K562 (cell line): Measurements from ENCODE around the gene MTG1. TPM values are rescaled to one million over a fixed set of nuclear protein-coding genes. Genes with fewer than 3 reads are reported as not detected.
A peak's percentile ranks its signal among the peaks of the same experiment; 100 is the strongest.

Source experiments
- ATAC-seq: fragments of 200-7000 bp; cut with Tn5 transposase; 3 replicates; pipeline ENCODE4 v1.9.1; 2020; ENCODE audit warnings: moderate library complexity
- BruUV-seq: library from RNA; stranded (reverse); fragments of 400-500 nt; replicated peaks from 2 replicates; lab custom pipeline; 2021; lab: Mats Ljungman, UMichigan
- CTCF ChIA-PET: fragments of 300-600 bp; formaldehyde crosslinking; extraction: SDS; loops from one replicate; lab custom pipeline; 2021; ENCODE audit warnings: low intra/inter-chr PET ratio; lab: Yijun Ruan, JAX
- POLR2A ChIA-PET: fragments of 300-600, 350-650 bp; sonication (Branson Sonifier 250); formaldehyde crosslinking; extraction: SDS; loops from one replicate; lab custom pipeline; 2021; ENCODE audit warnings: antibody characterized with exemption, inconsistent platforms; lab: Yijun Ruan, JAX
- DNase-seq, 4 experiments: peaks; one replicate each; pipeline versions ENCODE4 v3.0.0 to v3.0.0-alpha.2; 2011 to 2018; ENCODE audit warnings: low spot score in 3 of 4, mixed read lengths in 3 of 4; ENCODE audit errors: extremely low read depth in 1 of 4
- FAIRE-seq: peaks from 2 replicates; lab custom pipeline; 2011; peaks lifted over from hg19 to GRCh38; lab: Jason Lieb, UNC
- H2AFZ ChIP-seq: 2 replicates; pipeline ENCODE4 v1.6.0; 2011; ENCODE audit warnings: low read depth, low read length, control low read depth, inconsistent platforms
- H3K27ac ChIP-seq: fragments of 200-600 bp; 3 replicates; pipeline ENCODE4 v1.8.0; 2011; ENCODE audit warnings: low read depth, mild to moderate bottlenecking, control low read depth, inconsistent platforms, low read length, moderate library complexity, mixed read lengths; ENCODE audit errors: extremely low read depth
- H3K27me3 ChIP-seq, 2 experiments: fragments of 300-600 bp in 1 of 2; 2 replicates in 1 of 2; 3 replicates in 1 of 2; pipeline versions ENCODE4 v1.6.0 to v1.8.0; 2011; ENCODE audit warnings: inconsistent platforms in 2 of 2, low read length in 2 of 2, mild to moderate bottlenecking in 1 of 2, mixed read lengths in 1 of 2, moderate library complexity in 1 of 2; ENCODE audit not compliant: control insufficient read depth in 2 of 2, insufficient read depth in 2 of 2
- H3K36me3 ChIP-seq: fragments of 300-600 bp; 3 replicates; pipeline ENCODE4 v1.8.0; 2011; ENCODE audit warnings: mild to moderate bottlenecking, low read length, inconsistent platforms; ENCODE audit not compliant: control insufficient read depth, insufficient read depth
- H3K4me1 ChIP-seq, 2 experiments: fragments of 200-600 bp in 1 of 2; replicated peaks in 1 of 2; 2 replicates in 1 of 2; 3 replicates in 1 of 2; pipeline versions ENCODE4 v1.5.1 to v1.8.0; 2011; ENCODE audit warnings: inconsistent platforms in 2 of 2, low read length in 2 of 2, mild to moderate bottlenecking in 1 of 2, mixed read lengths in 1 of 2, moderate library complexity in 1 of 2; ENCODE audit not compliant: control insufficient read depth in 2 of 2, insufficient read depth in 2 of 2
- H3K4me2 ChIP-seq: 2 replicates; pipeline ENCODE4 v1.6.1; 2011; ENCODE audit warnings: low read length, control low read depth, inconsistent platforms, mixed read lengths; ENCODE audit not compliant: insufficient read depth
- H3K4me3 ChIP-seq: fragments of 200-600 bp; sonication (generic), shearing (Covaris generic); 2 replicates; pipeline ENCODE4 v1.5.1; 2016; ENCODE audit warnings: control low read depth, inconsistent platforms
- H3K79me2 ChIP-seq: fragments of 200-600 bp; 3 replicates; pipeline ENCODE4 v1.8.0; 2011; ENCODE audit warnings: low read length, inconsistent platforms; ENCODE audit not compliant: control insufficient read depth, insufficient read depth
- H3K9ac ChIP-seq, 2 experiments: 2 replicates each; pipeline versions ENCODE4 v1.6.0 to v1.6.1; 2011; ENCODE audit warnings: low read depth in 2 of 2, low read length in 2 of 2, control low read depth in 1 of 2, inconsistent platforms in 1 of 2, mild to moderate bottlenecking in 1 of 2, mixed read lengths in 1 of 2; ENCODE audit not compliant: insufficient read depth in 1 of 2
- H3K9me1 ChIP-seq: one replicate; pipeline ENCODE4 v1.6.0; 2011; ENCODE audit warnings: inconsistent platforms, mild to moderate bottlenecking, low read length, moderate library complexity; ENCODE audit not compliant: control insufficient read depth, insufficient read depth
- H3K9me3 ChIP-seq: replicated peaks from 2 replicates; pipeline ENCODE4 v1.5.1; 2011; ENCODE audit warnings: low read depth, low read length, inconsistent platforms; ENCODE audit not compliant: control insufficient read depth, insufficient read depth
- H4K20me1 ChIP-seq: replicated peaks from 2 replicates; pipeline ENCODE4 v1.6.1; 2011; ENCODE audit warnings: low read length, inconsistent platforms, mixed read lengths; ENCODE audit not compliant: control insufficient read depth, insufficient read depth
- GATAD2B ChIP-seq: fragments of 450-650 bp; IDR thresholded peaks from 2 replicates; pipeline ENCODE4 v1.6.1; 2017; ENCODE audit warnings: mild to moderate bottlenecking, borderline replicate concordance
- KLF13 ChIP-seq: fragments of 450-650 bp; IDR thresholded peaks from 2 replicates; pipeline ENCODE4 v1.6.1; 2016; ENCODE audit warnings: missing genetic modification characterization, low read depth, mild to moderate bottlenecking, missing compliant biosample characterization, moderate library complexity, borderline replicate concordance
- NFIC ChIP-seq: fragments of 450-650 bp; IDR thresholded peaks from 2 replicates; pipeline ENCODE4 v1.6.1; 2017; ENCODE audit warnings: mild to moderate bottlenecking, inconsistent platforms
- POLR2G ChIP-seq: fragments of 200-400 bp; formaldehyde crosslinking; IDR thresholded peaks from 2 replicates; pipeline ENCODE4 v1.6.1; 2017; ENCODE audit warnings: low read depth, mild to moderate bottlenecking, antibody characterized with exemption, low read length, moderate library complexity
- ZNF644 ChIP-seq: fragments of 200-800 bp; sonication (Bioruptor generic); IDR thresholded peaks from 2 replicates; pipeline ENCODE4 v1.6.1; 2016; ENCODE audit warnings: low read depth, missing genetic modification characterization, missing compliant biosample characterization
- ZNF79 ChIP-seq: fragments of 250-450 bp; sonication (Bioruptor Pico); IDR thresholded peaks from 2 replicates; pipeline ENCODE4 v1.4.0; 2020; ENCODE audit warnings: low read depth, mild to moderate bottlenecking, moderate library complexity
- WGBS: fragments of 100-300 bp; shearing (Covaris generic); methylation state at CpG from one replicate; pipeline ENCODE4 v1.1.6; 2016; ENCODE audit warnings: low coverage, mixed read lengths; ENCODE audit not compliant: insufficient coverage; ENCODE audit errors: missing lambda C conversion rate; 5-methylcytosine and 5-hydroxymethylcytosine counted together
- in situ Hi-C: fragments of 300-500 bp; cut with MboI; formaldehyde crosslinking; loops from 4 replicates; pipeline ENCODE4 v1.15.0; 2018; ENCODE audit warnings: inconsistent platforms, mixed read lengths
- intact Hi-C: fragments of 100-400 bp; cut with micrococcal nuclease; formaldehyde crosslinking; loops from 2 replicates; pipeline ENCODE4 v1.14.2; 2022
- polyA plus RNA-seq, 8 experiments: library from polyadenylated mRNA; depleted of rRNA in 4 of 8; stranded (reverse) in 5 of 8; unstranded in 3 of 8; fragments of >200 nt; fragmentation: Nextera tagmentation in 2 of 8; fragmentation: Illumina TruSeq in 1 of 8; extraction: Ambion mirVana in 2 of 8; extraction: Trizol in 1 of 8; gene quantifications; 2 replicates each; pipeline versions ENCODE4 v1.2.1 to v1.2.3, GENCODE V29; 2011 to 2014; ENCODE audit warnings: inconsistent platforms in 1 of 8, missing spikeins in 1 of 8
- total RNA-seq, 7 experiments: library from RNA; depleted of rRNA in 6 of 7; stranded (reverse); fragments of >200 nt in 6 of 7; fragmentation: Illumina TruSeq in 2 of 7; extraction: Trizol in 2 of 7; gene quantifications; 2 replicates each; pipeline versions ENCODE4 v1.2.1 to v1.2.3, GENCODE V29; 2011 to 2021; ENCODE audit warnings: low replicate concordance in 1 of 7

The MTG1 gene
- total and polyA plus RNA-seq, 9 of the 15 experiments (the other 6 are each of a cell fraction or from before 2014, with no cell fraction given), result 2.8 to 28.2 (median 15.4) TPM

DNA sequence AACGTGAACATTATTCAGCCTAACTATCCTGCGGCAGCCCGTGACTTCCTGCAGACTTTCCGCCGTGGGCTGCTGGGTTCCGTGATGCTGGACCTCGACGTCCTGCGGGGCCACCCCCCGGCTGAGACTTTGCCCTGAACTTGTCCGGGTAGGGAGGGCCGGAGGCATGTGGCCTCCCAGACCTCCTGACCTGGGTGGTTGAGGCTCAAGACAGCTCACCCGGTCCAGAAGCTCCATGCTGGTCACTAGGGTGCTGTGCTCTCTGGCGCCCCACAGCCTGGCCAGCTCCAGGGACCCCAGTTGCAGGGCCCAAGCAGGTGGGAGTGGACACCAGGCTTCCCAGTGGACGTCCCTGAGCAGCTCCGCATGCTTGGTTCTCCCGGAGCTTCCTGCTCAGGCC, 26.1 kb downstream of the MTG1 start:
- DNase-seq (no peak), ATAC-seq (no peak), FAIRE-seq (no peak)
- H3K9ac ChIP-seq, result no peak overlapping the region
- TF ChIP-seq ZNF79 (CRISPR knock-in tag) (no peak), POLR2G (peak; percentile 24; the same call in 1 of the 2 replicates), ZNF644 (no peak), GATAD2B (no peak)
- no peak overlapping the region for H3K4me3 ChIP-seq
- H4K20me1 ChIP-seq, result no peaks in the 10 kb centered on the region
- H3K4me2 ChIP-seq, result no peak overlapping the region
- no peaks in the 10 kb centered on the region for H3K4me1 ChIP-seq
- CTCF ChIA-PET, result no interaction called here
- no peaks in the 10 kb centered on the region for H3K36me3 ChIP-seq
- intact Hi-C loops (no loop called here), in situ Hi-C loops (no loop called here)
- H3K9me1 ChIP-seq, result no peaks in the 10 kb centered on the region
- 94% methylated on average over 11 of the region's 17 CpGs for WGBS
- H3K79me2 ChIP-seq, result no peaks in the 10 kb centered on the region
- BruUV-seq, result no TSS peak
- no peaks in the 10 kb centered on the region for H3K9me3 ChIP-seq
- POLR2A ChIA-PET, result interaction anchor here (1.2 kb wide), 1 partner anchor 18 kb away, joined by 3 read pairs; no protein-coding TSS in a partner anchor
- H2AFZ ChIP-seq, result no peak overlapping the region
- H3K27me3 ChIP-seq, result no peaks in the 10 kb centered on the region
- no peak overlapping the region for H3K27ac ChIP-seq

- ChIA-PET CTCF (no interaction called here), POLR2A (no interaction called here)
- H2AFZ ChIP-seq, result no peak overlapping the region
- no peaks in the 10 kb centered on the region for H3K9me1 ChIP-seq
- H3K27me3 ChIP-seq, result no peaks in the 10 kb centered on the region
- DNase-seq (no peak), ATAC-seq (no peak; the same call in 2 of the 3 replicates), FAIRE-seq (no peak)
- H3K9ac ChIP-seq, result no peak overlapping the region
- H3K36me3 ChIP-seq, result no peaks in the 10 kb centered on the region
- no peaks in the 10 kb centered on the region for H3K9me3 ChIP-seq
- whole genome bisulfite sequencing, result 63% methylated on average over 4 of the region's 6 CpGs
- no peak overlapping the region for H3K27ac ChIP-seq
- H3K79me2 ChIP-seq, result no peaks in the 10 kb centered on the region
- no peak overlapping the region for H3K4me2 ChIP-seq
- no peak overlapping the region for H3K4me3 ChIP-seq
- H3K4me1 ChIP-seq, result no peaks in the 10 kb centered on the region
- intact Hi-C loops, result no loop called here
- BruUV-seq, result no TSS peak
- in situ Hi-C loops, result no loop called here
- H4K20me1 ChIP-seq, result no peaks in the 10 kb centered on the region
- TF ChIP-seq NFIC (no peak), KLF13 (tag) (no peak)
These were observed 26.6 kb downstream of the MTG1 start for GRCh38 chr10:133420579-133420978.
